Hepatocyte (in vitro differentiated cells): ENCODE results near the gene KSR2. TPM values are rescaled to one million over a fixed set of nuclear protein-coding genes. Genes with fewer than 3 reads are reported as not detected.
A peak's percentile ranks its signal among the peaks of the same experiment; 100 is the strongest.

Source experiments
- DNase-seq: peaks from one replicate; pipeline ENCODE4 v3.0.0-alpha.2; 2016; ENCODE audit warnings: low spot score
- H2AFZ ChIP-seq: fragments of 200-600 bp; sonication (generic); 2 replicates; pipeline ENCODE4 v1.6.0; 2016; ENCODE audit warnings: antibody characterized with exemption, mild to moderate bottlenecking
- H3K27ac ChIP-seq: fragments of 200-600 bp; sonication (generic); 2 replicates; pipeline ENCODE4 v1.5.1; 2016; ENCODE audit warnings: mild to moderate bottlenecking
- H3K27me3 ChIP-seq: fragments of 200-600 bp; sonication (generic); 2 replicates; pipeline ENCODE4 v1.6.1; 2016
- H3K36me3 ChIP-seq: fragments of 200-600 bp; sonication (generic); replicated peaks from 2 replicates; pipeline ENCODE4 v1.5.1; 2016; ENCODE audit warnings: low read depth; ENCODE audit not compliant: insufficient read depth
- H3K4me1 ChIP-seq: fragments of 200-600 bp; sonication (generic); 2 replicates; pipeline ENCODE4 v1.5.1; 2016; ENCODE audit warnings: mild to moderate bottlenecking, moderate library complexity; ENCODE audit not compliant: insufficient read depth
- H3K4me2 ChIP-seq: fragments of 200-600 bp; sonication (generic); 2 replicates; pipeline ENCODE4 v1.6.0; 2016
- H3K4me3 ChIP-seq: fragments of 200-600 bp; sonication (generic); 2 replicates; pipeline ENCODE4 v1.5.1; 2016; ENCODE audit warnings: mild to moderate bottlenecking
- H3K79me2 ChIP-seq: fragments of 200-600 bp; sonication (generic); 2 replicates; pipeline ENCODE4 v1.6.0; 2017; ENCODE audit warnings: mild to moderate bottlenecking
- H3K9me2 ChIP-seq: fragments of 200-600 bp; sonication (generic); replicated peaks from 2 replicates; pipeline ENCODE4 v1.6.0; 2017; ENCODE audit warnings: mild to moderate bottlenecking; ENCODE audit not compliant: insufficient read depth
- H3K9me3 ChIP-seq: fragments of 200-600 bp; sonication (generic); 2 replicates; pipeline ENCODE4 v1.5.1; 2016; ENCODE audit warnings: low read depth, mild to moderate bottlenecking
- H4K20me1 ChIP-seq: fragments of 200-600 bp; sonication (generic); 2 replicates; pipeline ENCODE4 v1.6.0; 2016; ENCODE audit warnings: mild to moderate bottlenecking; ENCODE audit not compliant: insufficient read depth, poor library complexity, severe bottlenecking
- EZH2 ChIP-seq: fragments of 200-600 bp; sonication (generic); IDR thresholded peaks from 2 replicates; pipeline ENCODE4 v1.6.1; 2016; ENCODE audit warnings: antibody characterized with exemption, mild to moderate bottlenecking, borderline replicate concordance
- EZH2phosphoT487 ChIP-seq: fragments of 200-600 bp; sonication (generic); IDR thresholded peaks from one replicate; pipeline ENCODE4 v1.6.1; 2018; ENCODE audit warnings: antibody characterized with exemption, mild to moderate bottlenecking, low read depth, moderate library complexity; ENCODE audit not compliant: unreplicated experiment, severe bottlenecking
- WGBS: methylation state at CpG from one replicate; pipeline ENCODE4 v1.1.6; 2016; ENCODE audit warnings: low lambda C conversion rate; ENCODE audit errors: missing lambda C conversion rate; 5-methylcytosine and 5-hydroxymethylcytosine counted together
- polyA plus RNA-seq: library from polyadenylated mRNA; unstranded; fragments of >200 nt; fragmentation: Nextera tagmentation; extraction: Ambion mirVana; gene quantifications from 2 replicates; pipeline ENCODE4 v1.2.1, GENCODE V29; 2016
- total RNA-seq: library from RNA; depleted of rRNA; stranded (reverse); fragments of >200 nt; gene quantifications from 2 replicates; pipeline ENCODE4 v1.2.3, GENCODE V29; 2014
- TF ChIP-seq, protein P1 (sequence below): fragments of 200-600 bp; sonication (generic); IDR thresholded peaks from 2 replicates; pipeline ENCODE4 v1.5.1; 2016; ENCODE audit warnings: antibody characterized with exemption, mild to moderate bottlenecking; ENCODE audit not compliant: poor library complexity

The KSR2 gene
- total and polyA plus RNA-seq, 2 experiments from 2014 or later = 0.37 to 0.46 TPM

- Histone ChIP-seq H3K79me2 (no peaks in the 10 kb centered on the region), H3K4me1 (no peaks in the 10 kb centered on the region), H4K20me1 (no peaks in the 10 kb centered on the region), H3K4me3 (no peak overlapping the region), H3K9me2 (no peaks in the 10 kb centered on the region), H3K4me2 (no peak overlapping the region), H3K27ac (no peak overlapping the region), H3K27me3 (no peaks in the 10 kb centered on the region), H3K36me3 (no peaks in the 10 kb centered on the region), H3K9me3 (no peaks in the 10 kb centered on the region), H2AFZ (no peak overlapping the region)
- WGBS = 85% methylated on average over 20 of the region's 20 CpGs
- peak; percentile 38 for DNase-seq
- no peak for TF ChIP-seq EZH2
- TF ChIP-seq, protein P1, sequence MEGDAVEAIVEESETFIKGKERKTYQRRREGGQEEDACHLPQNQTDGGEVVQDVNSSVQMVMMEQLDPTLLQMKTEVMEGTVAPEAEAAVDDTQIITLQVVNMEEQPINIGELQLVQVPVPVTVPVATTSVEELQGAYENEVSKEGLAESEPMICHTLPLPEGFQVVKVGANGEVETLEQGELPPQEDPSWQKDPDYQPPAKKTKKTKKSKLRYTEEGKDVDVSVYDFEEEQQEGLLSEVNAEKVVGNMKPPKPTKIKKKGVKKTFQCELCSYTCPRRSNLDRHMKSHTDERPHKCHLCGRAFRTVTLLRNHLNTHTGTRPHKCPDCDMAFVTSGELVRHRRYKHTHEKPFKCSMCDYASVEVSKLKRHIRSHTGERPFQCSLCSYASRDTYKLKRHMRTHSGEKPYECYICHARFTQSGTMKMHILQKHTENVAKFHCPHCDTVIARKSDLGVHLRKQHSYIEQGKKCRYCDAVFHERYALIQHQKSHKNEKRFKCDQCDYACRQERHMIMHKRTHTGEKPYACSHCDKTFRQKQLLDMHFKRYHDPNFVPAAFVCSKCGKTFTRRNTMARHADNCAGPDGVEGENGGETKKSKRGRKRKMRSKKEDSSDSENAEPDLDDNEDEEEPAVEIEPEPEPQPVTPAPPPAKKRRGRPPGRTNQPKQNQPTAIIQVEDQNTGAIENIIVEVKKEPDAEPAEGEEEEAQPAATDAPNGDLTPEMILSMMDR = no peak
- no peak for TF ChIP-seq EZH2phosphoT487
Observed at GRCh38 chr12:117466677-117467362, 502.0 kb downstream of the KSR2 start.

- no peaks in the 10 kb centered on the region for H3K36me3 ChIP-seq
- H3K4me3 ChIP-seq = no peak overlapping the region
- H3K27me3 ChIP-seq = no peaks in the 10 kb centered on the region
- H3K4me2 ChIP-seq = no peak overlapping the region
- no peaks in the 10 kb centered on the region for H4K20me1 ChIP-seq
- H3K9me3 ChIP-seq = no peaks in the 10 kb centered on the region
- TF ChIP-seq EZH2phosphoT487 (no peak), EZH2 (no peak)
- TF ChIP-seq, protein P1 = no peak
- no peaks in the 10 kb centered on the region for H3K9me2 ChIP-seq
- no peak overlapping the region for H3K27ac ChIP-seq
- WGBS = 78% methylated on average over 3 of the region's 3 CpGs
- H2AFZ ChIP-seq = no peak overlapping the region
- H3K4me1 ChIP-seq = no peaks in the 10 kb centered on the region
- no peaks in the 10 kb centered on the region for H3K79me2 ChIP-seq
- DNase-seq = no peak
Observed at GRCh38 chr12:117461732-117462131, 507.1 kb downstream of the KSR2 start.

DNA sequence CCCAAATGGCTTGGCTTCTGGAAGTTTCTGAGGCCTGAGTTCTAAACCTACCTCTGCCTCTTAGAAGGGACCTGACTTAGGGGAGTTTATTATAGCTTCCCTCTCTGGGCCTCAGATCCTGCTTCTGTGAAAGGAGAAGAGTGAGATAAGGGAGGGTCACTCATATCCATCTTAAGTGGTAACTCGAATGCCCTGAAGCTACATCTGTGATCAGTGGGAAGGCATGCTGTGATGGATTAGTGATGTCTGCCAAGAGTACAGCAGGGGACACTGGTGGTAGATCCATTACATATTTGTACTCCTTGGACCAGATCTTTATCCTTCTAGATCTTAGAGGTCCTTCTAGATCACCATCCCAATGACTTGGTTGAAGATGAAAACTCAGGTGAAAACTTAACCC, 509.6 kb downstream of the KSR2 start:
- Histone ChIP-seq H3K79me2 (no peaks in the 10 kb centered on the region), H2AFZ (no peak overlapping the region), H4K20me1 (no peaks in the 10 kb centered on the region), H3K9me2 (no peaks in the 10 kb centered on the region), H3K27ac (no peak overlapping the region), H3K9me3 (no peaks in the 10 kb centered on the region), H3K36me3 (no peaks in the 10 kb centered on the region), H3K27me3 (no peaks in the 10 kb centered on the region), H3K4me3 (no peak overlapping the region), H3K4me1 (no peaks in the 10 kb centered on the region), H3K4me2 (no peak overlapping the region)
- no peak for DNase-seq
- 71% methylated on average over 1 of the region's 1 CpG for WGBS
- TF ChIP-seq, protein P1 = no peak
- TF ChIP-seq EZH2phosphoT487 (no peak), EZH2 (no peak)
